ENCODE results near the gene FBLL1.

Gene FBLL1

GRCh38 chr5:168528521-168529373, at the start of gene FBLL1:
TSS of gene FBLL1 (plus strand) at chr5:168529305. CDS start at chr5:168529505, 200 bp downstream.
- H3K9me3 ChIP-seq, result no peaks in the 10 kb centered on the region
- peaks cover 79% of the 10 kb centered on the region for H3K27me3 ChIP-seq
- no peak within 1 kb of the TSS for H3K4me3 ChIP-seq (ENCODE audit: low read depth in 1 of 2, low read length in 1 of 2)
- H3K36me3 ChIP-seq, result no peaks in the 10 kb centered on the region
- no peak for TF ChIP-seq CTCF (IDR thresholded peaks at IDR 0.05)
- peaks cover 0 to 3% of the 10 kb centered on the region in 2 experiments for H3K4me1 ChIP-seq (ENCODE audit: control insufficient read depth in 1 of 2, insufficient read depth in 1 of 2, low read depth in 1 of 2, low read length in 1 of 2)
- no peak within 1 kb of the TSS for H3K27ac ChIP-seq

- H3K27ac ChIP-seq, result no peak overlapping the region
- TF ChIP-seq CTCF (IDR thresholded peaks at IDR 0.05), result no peak
- H3K4me3 ChIP-seq (ENCODE audit: low read depth in 1 of 2, low read length in 1 of 2), result no peak overlapping the region
- H3K27me3 ChIP-seq, result peaks cover 30% of the 10 kb centered on the region
- H3K36me3 ChIP-seq, result no peaks in the 10 kb centered on the region
- no peaks in the 10 kb centered on the region for H3K4me1 ChIP-seq (ENCODE audit: control insufficient read depth in 1 of 2, insufficient read depth in 1 of 2, low read depth in 1 of 2, low read length in 1 of 2)
- no peaks in the 10 kb centered on the region for H3K9me3 ChIP-seq
Measured at GRCh38 chr5:168480601-168481000, 48.5 kb upstream of the FBLL1 start.

- H3K27me3 ChIP-seq, result peaks cover 30% of the 10 kb centered on the region
- H3K36me3 ChIP-seq, result no peaks in the 10 kb centered on the region
- no peaks in the 10 kb centered on the region for H3K9me3 ChIP-seq
- no peak overlapping the region for H3K4me3 ChIP-seq (ENCODE audit: low read depth in 1 of 2, low read length in 1 of 2)
- TF ChIP-seq CTCF (IDR thresholded peaks at IDR 0.05), result no peak
- H3K4me1 ChIP-seq (ENCODE audit: control insufficient read depth in 1 of 2, insufficient read depth in 1 of 2, low read depth in 1 of 2, low read length in 1 of 2), result peaks cover 3 to 4% of the 10 kb centered on the region in 2 experiments
- H3K27ac ChIP-seq, result no peak overlapping the region
Measured at GRCh38 chr5:168481330-168481788, 47.7 kb upstream of the FBLL1 start.

- Histone ChIP-seq H3K36me3 (no peaks in the 10 kb centered on the region), H3K4me3 (ENCODE audit: low read depth in 1 of 2, low read length in 1 of 2) (no peak overlapping the region), H3K9me3 (no peaks in the 10 kb centered on the region), H3K27me3 (peaks cover 30% of the 10 kb centered on the region), H3K4me1 (ENCODE audit: control insufficient read depth in 1 of 2, insufficient read depth in 1 of 2, low read depth in 1 of 2, low read length in 1 of 2) (peaks cover 12% of the 10 kb centered on the region in 2 experiments), H3K27ac (no peak overlapping the region)
- TF ChIP-seq CTCF (IDR thresholded peaks at IDR 0.05), result no peak
Measured at GRCh38 chr5:168482361-168482760, 46.7 kb upstream of the FBLL1 start.

GRCh38 chr5:168486136-168486879, 42.8 kb upstream of the FBLL1 start, which contains the start of gene RARS1:
TSS of gene RARS1 (plus strand) at chr5:168486471. CDS start at chr5:168486499, 28 bp downstream.
- H3K4me1 ChIP-seq (ENCODE audit: control insufficient read depth in 1 of 2, insufficient read depth in 1 of 2, low read depth in 1 of 2, low read length in 1 of 2), result peaks cover 13 to 15% of the 10 kb centered on the region in 2 experiments
- H3K9me3 ChIP-seq, result no peaks in the 10 kb centered on the region
- peak; percentile 90 for TF ChIP-seq CTCF (IDR thresholded peaks at IDR 0.05)
- H3K36me3 ChIP-seq, result peaks cover 33% of the 10 kb centered on the region
- H3K27ac ChIP-seq, result peak within 1 kb of the TSS; percentile 67
- H3K4me3 ChIP-seq (ENCODE audit: low read depth in 1 of 2, low read length in 1 of 2), result peak within 1 kb of the TSS; percentile 68 to 74
- peaks cover 30% of the 10 kb centered on the region for H3K27me3 ChIP-seq

Measured in neutrophil (primary cell).